OCI-LY7 (cell line): ENCODE measurements around the gene COX6B1.

Source experiments
- CTCF ChIP-seq: fragments of 200-600 bp; sonication (generic); conservative IDR thresholded peaks from 2 replicates; pipeline ENCODE4 v1.5.1; 2014; ENCODE audit warnings: mild to moderate bottlenecking, antibody characterized with exemption, low read length, moderate library complexity, mixed read lengths
- EZH2phosphoT487 ChIP-seq: fragments of 200-600 bp; sonication (generic); IDR thresholded peaks from 2 replicates; pipeline ENCODE4 v1.6.1; 2018; ENCODE audit warnings: low read depth, borderline replicate concordance, mild to moderate bottlenecking, mixed run types, antibody characterized with exemption, low read length, moderate library complexity, mixed read lengths

- TF ChIP-seq EZH2phosphoT487 (no peak), CTCF (no peak)
Measured at GRCh38 chr19:35612224-35612558, 35.9 kb upstream of the COX6B1 start.
